Right ventricle myocardium inferior (tissue), 1 donor: Measurements from ENCODE around the gene SLC25A2. TPM values are rescaled to one million over a fixed set of nuclear protein-coding genes. Genes with fewer than 3 reads are reported as not detected.
"Not testable (repeated sequence)": the region's sequence is repeated elsewhere in the genome, so short reads cannot be mapped to it uniquely, and the experiment has no call there.

Source experiments
- ATAC-seq: fragments of 200-7000 bp; cut with Tn5 transposase; one replicate; pipeline ENCODE4 v1.9.1; 2020; ENCODE audit warnings: mild to moderate bottlenecking, moderate library complexity
- DNase-seq: peaks from one replicate; pipeline ENCODE4 v3.0.0; 2021; ENCODE audit errors: missing footprints
- intact Hi-C: fragments of 100-400 bp; cut with DNase I; formaldehyde crosslinking; loops from one replicate; pipeline ENCODE4 v1.11.0; 2022
- long read RNA-seq: library from polyadenylated mRNA; unstranded; transcript quantifications from one replicate; pipeline ENCODE4 v2.0.0, GENCODE V29; 2021
- total RNA-seq: library from RNA; stranded (reverse); fragmentation: NEBNext Ultra II Directional; extraction: Animal tissue kit (Norgen Biotek cat#: 25700); gene quantifications from one replicate; pipeline ENCODE4 v1.2.1, GENCODE V29; 2021
- donor health status: DM: no; HTN: yes; CAD: no; lungs with severe emphysema.

The SLC25A2 gene
- not detected for total RNA-seq
- long read RNA-seq = 0 reads

DNA sequence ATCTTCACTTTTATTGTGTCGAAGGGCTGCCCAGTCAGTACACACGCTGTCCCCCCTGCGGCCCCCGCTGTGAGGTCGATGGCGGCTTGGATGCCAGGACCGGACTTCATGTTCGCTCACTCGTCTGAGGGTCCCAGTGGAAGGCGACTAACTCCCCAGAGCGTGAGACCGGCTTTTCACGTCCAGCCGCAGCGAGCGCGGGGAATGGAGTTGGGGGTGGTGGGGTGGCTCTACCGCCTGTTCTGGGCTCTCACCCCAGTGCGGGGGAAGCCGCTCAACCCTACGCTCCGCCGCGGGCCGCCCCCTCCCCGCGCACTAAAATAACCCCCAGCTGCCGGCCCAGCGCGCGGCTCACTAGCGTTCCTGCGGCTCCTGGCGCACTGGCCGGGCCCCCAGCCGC, at the start of gene SLC25A2:
TSS of gene SLC25A2 (minus strand) at position 294 of the 400 bp plus-strand sequence. CDS start at position 110, 184 bp downstream.
- ATAC-seq (no peak), DNase-seq (no peak)
- intact Hi-C loops = no loop called here

DNA sequence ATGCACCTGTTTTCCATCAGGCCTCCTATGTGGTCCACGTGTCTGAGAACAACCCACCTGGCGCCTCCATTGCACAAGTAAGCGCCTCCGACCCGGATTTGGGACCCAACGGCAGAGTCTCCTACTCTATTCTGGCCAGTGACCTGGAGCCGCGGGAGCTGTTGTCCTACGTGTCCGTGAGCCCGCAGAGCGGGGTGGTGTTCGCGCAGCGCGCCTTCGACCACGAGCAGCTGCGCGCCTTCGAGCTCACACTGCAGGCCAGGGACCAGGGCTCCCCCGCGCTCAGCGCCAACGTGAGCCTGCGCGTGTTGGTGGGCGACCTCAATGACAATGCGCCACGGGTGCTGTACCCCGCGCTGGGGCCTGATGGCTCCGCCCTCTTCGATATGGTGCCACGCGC, 47.7 kb upstream of the SLC25A2 start:
- intact Hi-C loops = no loop called here
- no peak for ATAC-seq
- no peak for DNase-seq

DNA sequence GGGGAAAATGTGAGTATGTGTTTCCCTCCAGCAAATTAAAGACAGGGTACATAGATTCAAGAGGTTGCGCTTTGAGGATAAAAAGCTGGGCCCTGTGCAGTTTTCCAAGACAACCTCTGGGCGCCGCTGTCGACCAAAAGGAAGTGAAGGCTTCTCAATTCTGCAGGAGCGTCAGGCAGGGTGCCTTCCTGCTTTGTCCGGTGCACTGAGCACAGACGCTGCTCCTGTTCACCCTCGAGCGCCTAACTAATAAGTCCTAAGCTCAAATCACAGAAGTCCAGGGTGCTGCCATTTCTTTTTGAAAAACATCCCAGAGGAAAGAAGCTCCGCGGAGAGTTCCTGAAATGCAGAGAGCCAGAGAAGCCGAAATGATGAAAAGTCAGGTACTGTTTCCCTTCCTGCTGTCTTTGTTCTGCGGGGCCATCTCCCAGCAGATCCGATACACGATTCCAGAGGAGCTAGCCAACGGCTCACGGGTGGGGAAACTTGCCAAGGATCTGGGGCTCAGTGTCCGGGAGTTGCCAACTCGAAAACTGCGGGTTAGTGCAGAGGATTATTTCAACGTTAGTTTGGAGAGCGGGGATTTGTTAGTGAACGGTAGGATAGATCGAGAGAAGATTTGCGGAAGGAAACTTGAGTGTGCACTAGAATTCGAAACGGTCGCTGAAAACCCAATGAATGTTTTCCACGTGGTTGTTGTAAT, 46.2 kb upstream of the SLC25A2 start, which contains the start of gene PCDHGB1:
TSS of gene PCDHGB1 (plus strand) at position 183 of the 703 bp plus-strand sequence. CDS start at position 345, 162 bp downstream.
- intact Hi-C loops = no loop called here
- no peak for DNase-seq
- peak; percentile 83 for ATAC-seq

DNA sequence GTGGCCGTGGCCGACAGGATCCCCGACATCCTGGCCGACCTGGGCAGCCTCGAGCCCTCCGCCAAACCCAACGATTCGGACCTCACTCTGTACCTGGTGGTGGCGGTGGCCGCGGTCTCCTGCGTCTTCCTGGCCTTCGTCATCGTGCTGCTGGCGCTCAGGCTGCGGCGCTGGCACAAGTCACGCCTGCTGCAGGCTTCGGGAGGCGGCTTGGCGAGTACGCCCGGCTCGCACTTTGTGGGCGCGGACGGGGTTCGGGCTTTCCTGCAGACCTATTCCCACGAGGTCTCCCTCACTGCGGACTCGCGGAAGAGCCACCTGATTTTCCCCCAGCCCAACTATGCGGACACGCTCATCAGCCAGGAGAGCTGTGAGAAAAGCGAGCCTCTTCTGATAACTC, 42.2 kb upstream of the SLC25A2 start:
- ATAC-seq, DNase-seq, intact Hi-C loops: not testable (repeated sequence)

DNA sequence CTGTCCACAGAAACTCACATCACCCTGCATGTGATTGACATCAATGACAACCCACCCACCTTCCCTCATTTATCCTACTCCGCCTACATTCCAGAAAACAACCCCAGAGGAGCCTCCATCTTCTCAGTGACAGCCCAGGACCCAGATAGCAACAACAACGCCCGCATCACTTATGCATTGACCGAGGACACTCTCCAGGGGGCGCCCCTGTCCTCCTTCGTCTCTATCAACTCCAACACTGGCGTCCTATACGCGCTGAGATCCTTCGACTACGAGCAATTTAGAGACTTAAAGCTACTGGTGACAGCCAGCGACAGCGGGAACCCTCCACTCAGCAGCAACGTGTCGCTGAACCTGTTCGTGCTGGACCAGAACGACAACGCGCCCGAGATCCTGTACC, 41.5 kb upstream of the SLC25A2 start:
- DNase-seq (no peak), ATAC-seq (no peak)
- intact Hi-C loops = no loop called here

DNA sequence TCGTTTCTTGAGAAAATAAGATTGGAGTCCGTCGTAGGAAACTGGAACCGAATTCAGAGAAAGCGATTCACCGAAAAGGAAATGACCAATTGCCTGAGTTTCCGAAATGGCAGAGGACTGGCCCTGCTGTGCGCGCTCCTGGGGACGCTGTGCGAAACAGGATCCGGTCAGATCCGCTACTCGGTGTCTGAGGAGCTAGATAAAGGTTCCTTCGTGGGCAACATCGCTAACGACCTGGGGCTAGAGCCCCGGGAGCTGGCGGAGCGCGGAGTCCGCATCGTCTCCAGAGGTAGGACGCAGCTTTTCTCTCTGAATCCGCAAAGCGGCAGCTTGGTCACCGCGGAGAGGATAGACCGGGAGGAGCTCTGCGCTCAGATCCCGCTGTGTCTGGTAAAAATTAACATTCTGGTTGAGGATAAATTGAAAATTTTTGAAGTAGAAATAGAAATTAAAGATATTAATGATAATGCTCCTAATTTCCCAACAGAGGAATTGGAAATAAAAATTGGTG, 40.2 kb upstream of the SLC25A2 start:
- ATAC-seq (no peak), DNase-seq (peak; percentile 63)
- intact Hi-C loops = no loop called here

DNA sequence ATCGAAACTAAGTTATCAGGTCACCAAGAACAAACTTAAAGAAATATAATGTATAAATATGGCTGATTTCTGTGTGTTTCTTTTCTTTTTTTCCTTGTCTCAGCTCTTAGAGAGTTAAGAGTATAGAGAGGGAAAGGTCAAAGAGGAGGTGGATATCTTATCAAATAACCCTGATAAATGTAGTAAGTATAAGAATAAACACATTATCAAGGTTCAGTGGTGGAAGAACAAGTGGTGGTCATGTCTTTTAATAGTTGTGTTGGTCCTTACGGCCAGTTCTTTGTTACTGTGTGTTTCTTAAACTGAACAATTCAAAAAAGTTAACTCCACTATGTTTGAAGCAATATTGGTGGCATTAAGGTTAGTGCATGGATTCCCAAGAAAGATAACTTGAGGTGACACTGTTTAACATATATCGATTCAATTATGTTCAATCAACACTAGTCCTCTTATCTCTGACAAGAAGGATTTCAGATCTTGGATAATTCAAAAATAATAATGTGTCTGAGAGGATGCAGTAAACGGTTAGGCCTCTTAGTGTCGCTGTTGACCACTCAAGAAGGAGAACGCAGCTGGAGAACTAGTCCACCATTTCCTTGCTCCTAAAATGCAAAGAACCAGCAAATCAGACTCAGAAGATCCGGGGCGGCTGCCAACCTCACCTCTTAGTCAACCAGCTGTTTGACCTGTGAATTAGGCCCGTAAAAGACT, 39.5 kb upstream of the SLC25A2 start, which contains the start of gene PCDHGA3:
TSS of gene PCDHGA3 (plus strand) at position 588 of the 711 bp plus-strand sequence. CDS start 205 bp downstream, outside the sequence.
- intact Hi-C loops = no loop called here
- DNase-seq (no peak), ATAC-seq (peak; percentile 56)

DNA sequence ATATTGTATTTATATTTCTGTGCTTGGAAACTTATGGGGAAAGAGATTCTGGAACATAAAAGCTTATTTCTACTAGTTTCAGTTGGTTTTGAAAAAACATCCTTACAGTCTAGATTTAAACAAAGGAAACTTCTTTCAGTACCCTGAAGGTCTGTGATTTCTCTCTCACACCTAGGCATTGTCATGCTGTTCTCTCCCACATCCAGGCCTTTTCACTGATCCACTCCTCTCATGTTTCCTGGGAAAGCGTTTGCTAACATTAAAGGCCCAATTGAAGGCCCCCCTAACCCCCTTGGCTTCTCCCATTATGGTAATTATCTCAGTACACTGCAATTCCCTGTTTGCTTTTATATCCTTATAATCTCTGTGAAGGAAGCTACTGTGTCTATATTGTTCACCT, 38.9 kb upstream of the SLC25A2 start:
- intact Hi-C loops = no loop called here
- DNase-seq (no peak), ATAC-seq (peak; percentile 61)

DNA sequence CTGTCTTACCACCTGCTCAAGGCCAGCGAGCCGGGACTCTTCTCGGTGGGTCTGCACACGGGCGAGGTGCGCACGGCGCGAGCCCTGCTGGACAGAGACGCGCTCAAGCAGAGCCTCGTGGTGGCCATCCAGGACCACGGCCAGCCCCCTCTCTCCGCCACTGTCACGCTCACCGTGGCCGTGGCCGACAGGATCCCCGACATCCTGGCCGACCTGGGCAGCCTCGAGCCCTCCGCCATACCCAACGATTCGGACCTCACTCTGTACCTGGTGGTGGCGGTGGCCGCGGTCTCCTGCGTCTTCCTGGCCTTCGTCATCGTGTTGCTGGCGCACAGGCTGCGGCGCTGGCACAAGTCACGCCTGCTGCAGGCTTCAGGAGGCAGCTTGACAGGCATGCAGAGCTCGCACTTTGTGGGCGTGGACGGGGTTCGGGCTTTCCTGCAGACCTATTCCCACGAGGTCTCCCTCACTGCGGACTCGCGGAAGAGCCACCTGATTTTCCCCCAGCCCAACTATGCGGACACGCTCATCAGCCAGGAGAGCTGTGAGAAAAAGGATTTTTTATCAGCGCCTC, 37.0 kb upstream of the SLC25A2 start:
- intact Hi-C loops, ATAC-seq: not testable (repeated sequence)

DNA sequence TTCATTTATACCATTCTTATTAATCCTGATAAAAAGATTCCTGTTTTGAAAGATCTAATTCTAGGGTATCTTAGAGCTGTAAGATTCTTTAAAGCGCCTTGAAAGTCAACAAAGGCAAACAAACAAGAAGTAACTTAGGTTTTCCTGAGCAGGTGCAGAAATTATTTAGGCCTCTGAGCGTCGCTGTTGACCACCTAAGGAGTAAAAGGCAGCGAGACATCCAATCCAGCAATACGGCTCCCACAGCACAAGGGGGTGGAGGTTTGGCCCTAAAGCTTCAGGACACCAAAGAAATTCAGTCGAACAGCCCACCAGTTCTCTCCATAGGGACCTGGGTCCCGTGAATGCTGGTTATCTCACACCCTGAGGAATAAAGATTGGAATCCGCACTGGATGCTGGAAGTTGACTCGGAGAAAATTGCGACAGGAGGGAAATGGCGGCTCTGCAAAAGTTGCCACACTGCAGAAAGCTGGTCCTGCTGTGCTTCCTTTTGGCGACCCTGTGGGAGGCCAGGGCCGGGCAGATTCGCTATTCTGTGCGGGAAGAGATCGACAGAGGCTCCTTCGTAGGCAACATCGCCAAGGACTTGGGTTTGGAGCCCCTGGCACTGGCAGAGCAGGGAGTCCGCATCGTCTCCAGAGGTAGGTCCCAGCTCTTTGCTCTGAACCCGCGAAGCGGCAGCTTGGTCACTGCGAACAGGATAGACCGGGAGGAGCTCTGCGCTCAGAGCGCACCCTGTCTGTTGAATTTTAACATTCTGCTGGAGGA, 34.9 kb upstream of the SLC25A2 start, which contains the start of gene PCDHGA2:
TSS of gene PCDHGA2 (plus strand) at position 223 of the 769 bp plus-strand sequence.
- DNase-seq (peak; percentile 66), ATAC-seq (peak; percentile 70)
- intact Hi-C loops = loop anchor here (5.0 kb wide), 1 partner anchor 224 kb away; no protein-coding TSS in a partner anchor

More for the DNA sequence above, 37.0 kb upstream of the SLC25A2 start:
- DNase-seq = not testable (repeated sequence)

DNA sequence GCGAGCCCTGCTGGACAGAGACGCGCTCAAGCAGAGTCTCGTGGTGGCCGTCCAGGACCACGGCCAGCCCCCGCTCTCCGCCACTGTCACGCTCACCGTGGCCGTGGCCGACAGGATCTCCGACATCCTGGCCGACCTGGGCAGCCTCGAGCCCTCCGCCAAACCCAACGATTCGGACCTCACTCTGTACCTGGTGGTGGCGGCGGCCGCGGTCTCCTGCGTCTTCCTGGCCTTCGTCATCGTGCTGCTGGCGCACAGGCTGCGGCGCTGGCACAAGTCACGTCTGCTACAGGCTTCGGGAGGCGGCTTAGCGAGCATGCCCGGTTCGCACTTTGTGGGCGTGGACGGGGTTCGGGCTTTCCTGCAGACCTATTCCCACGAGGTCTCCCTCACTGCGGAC, 28.7 kb upstream of the SLC25A2 start:
- intact Hi-C loops, DNase-seq, ATAC-seq: not testable (repeated sequence)

DNA sequence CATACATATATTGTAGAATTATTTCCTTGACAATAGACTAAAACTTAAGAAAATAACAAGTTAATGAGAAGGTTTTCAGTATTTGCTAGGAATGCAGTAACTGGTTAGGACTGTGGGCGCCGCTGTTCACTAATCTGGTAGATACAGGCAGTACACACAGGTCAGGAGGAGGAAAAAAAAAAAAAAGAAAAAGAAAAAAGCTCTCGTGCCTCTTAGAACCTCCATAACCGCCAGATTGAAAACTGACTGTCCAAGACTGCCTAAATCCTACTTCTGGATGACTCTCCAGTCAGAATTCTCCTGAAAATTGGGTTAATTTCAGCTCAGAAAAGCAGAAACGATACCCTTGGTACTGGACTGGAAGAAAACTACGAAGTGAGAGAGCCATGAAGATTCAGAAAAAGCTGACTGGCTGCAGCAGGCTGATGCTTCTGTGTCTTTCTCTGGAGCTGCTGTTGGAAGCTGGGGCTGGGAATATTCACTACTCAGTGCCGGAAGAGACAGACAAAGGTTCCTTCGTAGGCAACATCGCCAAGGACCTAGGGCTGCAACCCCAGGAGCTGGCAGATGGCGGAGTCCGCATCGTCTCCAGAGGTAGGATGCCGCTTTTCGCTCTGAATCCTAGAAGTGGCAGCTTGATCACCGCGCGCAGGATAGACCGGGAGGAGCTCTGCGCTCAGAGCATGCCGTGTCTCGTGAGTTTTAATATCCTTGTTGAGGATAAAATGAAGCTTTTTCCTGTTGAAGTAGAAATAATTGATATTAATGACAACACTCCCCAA, 26.6 kb upstream of the SLC25A2 start, which contains the start of gene PCDHGA1:
TSS of gene PCDHGA1 (plus strand) at position 216 of the 782 bp plus-strand sequence.
- intact Hi-C loops = no loop called here
- peak; percentile 62 for ATAC-seq
- peak; percentile 45 for DNase-seq

DNA sequence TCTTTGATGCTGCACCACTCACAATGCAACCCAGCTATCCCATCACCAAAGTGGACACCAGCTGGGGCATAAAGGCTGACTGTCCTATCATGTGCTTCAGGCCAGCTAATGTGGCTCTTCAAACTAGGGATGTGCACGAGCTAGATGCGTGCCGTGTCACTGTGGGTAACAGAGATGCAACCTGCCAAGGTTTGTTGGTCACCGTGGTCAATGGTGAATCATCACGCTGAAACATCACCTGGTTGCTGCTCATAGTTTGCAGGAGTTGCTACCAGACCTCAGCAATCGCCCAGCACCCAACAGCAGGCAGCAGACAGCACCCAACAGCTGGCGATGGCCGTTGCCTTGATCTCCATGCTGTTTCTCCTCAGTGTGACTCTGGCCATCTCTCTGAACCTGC, 24.4 kb upstream of the SLC25A2 start:
- intact Hi-C loops = loop anchor here (10.0 kb wide), 1 partner anchor 113 kb away; the partner anchor contains the start of gene PCDHB13
- DNase-seq = peak; percentile 48
- no peak for ATAC-seq

DNA sequence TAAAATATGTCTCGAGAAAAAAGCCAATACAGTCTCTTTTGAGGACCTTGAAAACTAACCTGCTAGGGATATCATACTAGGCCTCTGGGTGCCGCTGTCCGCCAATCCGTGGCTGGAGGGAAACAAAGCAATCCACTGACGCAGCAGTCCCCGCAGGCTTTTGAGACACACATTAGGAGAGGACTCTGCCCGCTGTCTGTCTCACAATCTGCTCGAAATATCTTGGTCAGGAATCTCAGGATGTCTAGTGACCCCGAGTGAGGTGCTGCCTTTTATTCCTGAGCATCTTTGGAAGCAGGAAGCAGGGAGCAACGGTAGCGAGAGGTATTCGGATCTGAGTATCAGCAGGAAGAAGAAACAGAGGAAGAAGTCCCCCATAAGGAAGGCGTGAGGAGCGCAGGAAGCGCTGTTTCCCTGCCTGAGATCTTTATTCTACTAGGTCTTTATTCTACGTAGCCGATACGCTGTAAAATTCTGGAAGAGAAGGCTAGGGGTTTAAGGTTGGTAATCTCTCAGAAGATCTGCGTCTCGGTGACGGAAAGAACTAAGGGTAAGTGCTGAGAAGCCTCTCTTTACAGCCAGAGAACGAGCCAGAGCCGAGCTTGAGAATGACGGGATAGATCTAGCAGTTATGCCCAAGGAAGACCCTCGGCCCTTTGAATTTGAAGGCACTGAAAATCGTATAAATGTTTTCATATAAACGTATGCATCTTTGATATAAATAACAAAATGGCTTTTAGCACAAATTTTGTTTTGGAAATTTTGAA, 22.4 kb upstream of the SLC25A2 start:
- intact Hi-C loops = loop anchor here (10.0 kb wide), 1 partner anchor 111 kb away; the partner anchor contains the start of gene PCDHB13
- ATAC-seq (peak; percentile 89), DNase-seq (peak; percentile 80)

DNA sequence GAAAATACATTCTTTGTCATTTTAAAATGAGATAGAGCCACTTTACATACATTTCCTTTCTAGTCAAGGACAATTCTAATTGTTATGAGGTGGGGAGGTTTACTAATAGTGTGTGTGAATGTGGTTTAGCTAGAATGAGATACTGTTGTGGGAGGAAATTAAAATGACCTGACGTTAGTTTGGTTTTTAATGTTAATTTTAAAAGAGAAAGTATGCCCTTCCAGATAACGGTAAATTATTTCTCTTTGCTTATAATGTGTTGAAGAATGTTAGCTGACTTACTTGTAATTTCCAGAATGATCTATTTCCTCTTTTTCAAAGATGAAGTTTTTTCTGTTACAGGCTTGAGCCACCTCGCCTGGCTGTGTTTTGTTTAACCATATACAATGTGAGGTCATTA, 18.4 kb upstream of the SLC25A2 start:
- no peak for ATAC-seq
- intact Hi-C loops = loop anchor here (10.0 kb wide), 1 partner anchor 107 kb away; the partner anchor contains the start of gene PCDHB13
- DNase-seq = no peak
